ENCODE measurements around the gene LSG1. TPM values are rescaled to one million over a fixed set of nuclear protein-coding genes. Genes with fewer than 3 reads are reported as not detected.

LSG1 gene
- total and polyA plus RNA-seq, 9 donors: 26.8 to 46.6 (median 31.5) TPM

- Histone ChIP-seq H3K4me1 (ENCODE audit: insufficient read depth) (no peaks in the 10 kb centered on the region), H3K27me3 (no peaks in the 10 kb centered on the region), H3K9me3 (no peaks in the 10 kb centered on the region), H3K36me3 (no peaks in the 10 kb centered on the region), H3K4me3 (no peak overlapping the region), H3K27ac (no peak overlapping the region)
- WGBS, 3 donors: 91 to 93% (median 93%) methylated on average over 3 of the region's 3 CpGs
- no peak for TF ChIP-seq EP300 (IDR thresholded peaks at IDR 0.05)
- no peak for TF ChIP-seq CTCF (IDR thresholded peaks at IDR 0.05)
- TF ChIP-seq POLR2A (IDR thresholded peaks at IDR 0.05): no peak
- DNase-seq: no peak
- intact Hi-C loops (cut with DNase I): no loop called here
Measured at GRCh38 chr3:194711286-194711685, 39.3 kb upstream of the LSG1 start.

GRCh38 chr3:194707147-194707540 is 35.2 kb upstream of the LSG1 start:
- Histone ChIP-seq H3K27me3 (no peaks in the 10 kb centered on the region), H3K27ac (no peak overlapping the region), H3K36me3 (no peaks in the 10 kb centered on the region), H3K4me3 (no peak overlapping the region), H3K9me3 (no peaks in the 10 kb centered on the region), H3K4me1 (ENCODE audit: insufficient read depth) (no peaks in the 10 kb centered on the region)
- 89 to 91% (median 91%) methylated on average over 7 of the region's 7 CpGs for WGBS, 3 donors
- TF ChIP-seq EP300 (IDR thresholded peaks at IDR 0.05): no peak
- TF ChIP-seq CTCF (IDR thresholded peaks at IDR 0.05): no peak
- TF ChIP-seq POLR2A (IDR thresholded peaks at IDR 0.05): no peak
- intact Hi-C loops (cut with DNase I): no loop called here
- DNase-seq: no peak

GRCh38 chr3:194705761-194706160 is 33.8 kb upstream of the LSG1 start:
- Histone ChIP-seq H3K36me3 (no peaks in the 10 kb centered on the region), H3K4me3 (no peak overlapping the region), H3K4me1 (ENCODE audit: insufficient read depth) (no peaks in the 10 kb centered on the region), H3K27ac (no peak overlapping the region), H3K27me3 (no peaks in the 10 kb centered on the region), H3K9me3 (no peaks in the 10 kb centered on the region)
- 79 to 86% (median 83%) methylated on average over 10 to 11 of the region's 11 CpGs for WGBS, 3 donors
- intact Hi-C loops (cut with DNase I): no loop called here
- DNase-seq: no peak
- TF ChIP-seq EP300 (IDR thresholded peaks at IDR 0.05) (no peak), POLR2A (IDR thresholded peaks at IDR 0.05) (no peak), CTCF (IDR thresholded peaks at IDR 0.05) (no peak)

DNA sequence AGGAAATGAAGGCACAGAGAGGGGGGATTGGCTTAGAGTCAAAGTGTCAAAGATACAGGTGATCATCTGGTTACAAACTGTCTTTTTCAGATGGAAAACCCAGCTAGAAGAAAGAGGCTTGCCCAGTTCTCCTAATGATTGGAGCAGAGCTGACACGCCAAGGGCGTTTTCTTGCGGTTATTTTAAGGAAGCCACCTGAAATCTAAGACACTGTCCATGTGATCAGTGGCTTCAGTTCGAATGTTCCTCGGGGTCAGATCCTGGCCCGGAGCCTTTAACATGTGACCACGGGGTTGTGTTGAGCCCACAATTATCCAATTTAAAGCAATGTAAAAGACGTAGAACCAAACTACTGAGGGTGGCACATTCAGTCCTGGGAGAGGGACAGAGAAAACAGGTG is 33.2 kb upstream of the LSG1 start:
- 80 to 86% (median 84%) methylated on average over 8 of the region's 8 CpGs for WGBS, 3 donors
- Histone ChIP-seq H3K27ac (no peak overlapping the region), H3K4me1 (ENCODE audit: insufficient read depth) (no peaks in the 10 kb centered on the region), H3K4me3 (no peak overlapping the region), H3K36me3 (no peaks in the 10 kb centered on the region), H3K27me3 (no peaks in the 10 kb centered on the region), H3K9me3 (no peaks in the 10 kb centered on the region)
- intact Hi-C loops (cut with DNase I): no loop called here
- DNase-seq: no peak
- TF ChIP-seq EP300 (IDR thresholded peaks at IDR 0.05) (no peak), CTCF (IDR thresholded peaks at IDR 0.05) (no peak), POLR2A (IDR thresholded peaks at IDR 0.05) (no peak)

- intact Hi-C loops (cut with DNase I): no loop called here
- Histone ChIP-seq H3K27me3 (no peaks in the 10 kb centered on the region), H3K4me1 (ENCODE audit: insufficient read depth) (no peaks in the 10 kb centered on the region), H3K4me3 (no peak overlapping the region), H3K9me3 (peaks cover 0 to 3% of the 10 kb centered on the region in 2 donors), H3K36me3 (no peaks in the 10 kb centered on the region), H3K27ac (no peak overlapping the region)
- WGBS, 3 donors: 91 to 94% (median 93%) methylated on average over 9 of the region's 9 CpGs
- DNase-seq: no peak
- TF ChIP-seq POLR2A (IDR thresholded peaks at IDR 0.05) (no peak), CTCF (IDR thresholded peaks at IDR 0.05) (no peak), EP300 (IDR thresholded peaks at IDR 0.05) (no peak)
Measured at GRCh38 chr3:194702545-194702944, 30.6 kb upstream of the LSG1 start.
